Measurements from ENCODE around the gene BCKDK.

BCKDK gene

GRCh38 chr16:31078597-31079341 is 29.4 kb upstream of the BCKDK start:
- in situ Hi-C loops (cut with HindIII; ENCODE audit: low sequenced_read_pairs): loop anchor here (10.0 kb wide), 1 partner anchor 134 kb away; the partner anchor contains the start of gene ORAI3

GRCh38 chr16:31079342-31079944 is 28.7 kb upstream of the BCKDK start:
- in situ Hi-C loops (cut with HindIII; ENCODE audit: low sequenced_read_pairs): loop anchor here (10.0 kb wide), 1 partner anchor 135 kb away; the partner anchor contains the start of gene ORAI3

- in situ Hi-C loops (cut with HindIII; ENCODE audit: low sequenced_read_pairs): no loop called here
Observed at GRCh38 chr16:31080035-31080629, 28.1 kb upstream of the BCKDK start.

- in situ Hi-C loops (cut with HindIII; ENCODE audit: low sequenced_read_pairs): no loop called here
Observed at GRCh38 chr16:31080756-31081419, 27.3 kb upstream of the BCKDK start.

GRCh38 chr16:31081428-31082351 is 26.5 kb upstream of the BCKDK start:
- in situ Hi-C loops (cut with HindIII; ENCODE audit: low sequenced_read_pairs): no loop called here

GRCh38 chr16:31082368-31083045 is 25.7 kb upstream of the BCKDK start:
- in situ Hi-C loops (cut with HindIII; ENCODE audit: low sequenced_read_pairs): no loop called here

GRCh38 chr16:31083081-31083480 is 25.1 kb upstream of the BCKDK start:
- in situ Hi-C loops (cut with HindIII; ENCODE audit: low sequenced_read_pairs): no loop called here

GRCh38 chr16:31083556-31083955 is 24.6 kb upstream of the BCKDK start:
- in situ Hi-C loops (cut with HindIII; ENCODE audit: low sequenced_read_pairs): no loop called here

GRCh38 chr16:31083981-31084380 is 24.2 kb upstream of the BCKDK start:
- in situ Hi-C loops (cut with HindIII; ENCODE audit: low sequenced_read_pairs): no loop called here

- in situ Hi-C loops (cut with HindIII; ENCODE audit: low sequenced_read_pairs): no loop called here
Observed at GRCh38 chr16:31084584-31085302, 23.4 kb upstream of the BCKDK start.

GRCh38 chr16:31085411-31085810 is 22.8 kb upstream of the BCKDK start:
- in situ Hi-C loops (cut with HindIII; ENCODE audit: low sequenced_read_pairs): no loop called here

- in situ Hi-C loops (cut with HindIII; ENCODE audit: low sequenced_read_pairs): no loop called here
Observed at GRCh38 chr16:31085873-31086628, 22.1 kb upstream of the BCKDK start.

GRCh38 chr16:31086629-31086906 is 21.6 kb upstream of the BCKDK start:
- in situ Hi-C loops (cut with HindIII; ENCODE audit: low sequenced_read_pairs): no loop called here

GRCh38 chr16:31087481-31087880 is 20.7 kb upstream of the BCKDK start:
- in situ Hi-C loops (cut with HindIII; ENCODE audit: low sequenced_read_pairs): no loop called here

- in situ Hi-C loops (cut with HindIII; ENCODE audit: low sequenced_read_pairs): no loop called here
Observed at GRCh38 chr16:31087971-31088370, 20.2 kb upstream of the BCKDK start.

- in situ Hi-C loops (cut with HindIII; ENCODE audit: low sequenced_read_pairs): no loop called here
Observed at GRCh38 chr16:31088459-31089183, 19.6 kb upstream of the BCKDK start, which contains the start of gene PRSS53. PRSS53 (minus strand) TSS chr16:31088943; CDS start chr16:31088809, 134 bp downstream.

GRCh38 chr16:31089199-31089598 is 19.0 kb upstream of the BCKDK start:
- in situ Hi-C loops (cut with HindIII; ENCODE audit: low sequenced_read_pairs): no loop called here

- in situ Hi-C loops (cut with HindIII; ENCODE audit: low sequenced_read_pairs): no loop called here
Observed at GRCh38 chr16:31090540-31090939, 17.6 kb upstream of the BCKDK start.

Data from endothelial cell of hepatic sinusoid (primary cell).